Stimulated activated naive CD8-positive, alpha-beta T cell treated with anti-CD3 and anti-CD28 coated beads, Interleukin-15, Interleukin-2, amounts not matched to agents 100 U/mL and 50 U/mL, for 24 hours (primary cell): ENCODE measurements around the gene INPPL1.
"Not testable (repeated sequence)": the region's sequence is repeated elsewhere in the genome, so short reads cannot be mapped to it uniquely, and the experiment has no call there.

Experiments used
- ATAC-seq: fragments of 150-1000 bp; cut with Tn5 transposase; one replicate; pipeline ENCODE4 v1.10.0; 2021
- DNase-seq: peaks from one replicate; pipeline ENCODE4 v3.0.0; 2021

Gene INPPL1, protein sequence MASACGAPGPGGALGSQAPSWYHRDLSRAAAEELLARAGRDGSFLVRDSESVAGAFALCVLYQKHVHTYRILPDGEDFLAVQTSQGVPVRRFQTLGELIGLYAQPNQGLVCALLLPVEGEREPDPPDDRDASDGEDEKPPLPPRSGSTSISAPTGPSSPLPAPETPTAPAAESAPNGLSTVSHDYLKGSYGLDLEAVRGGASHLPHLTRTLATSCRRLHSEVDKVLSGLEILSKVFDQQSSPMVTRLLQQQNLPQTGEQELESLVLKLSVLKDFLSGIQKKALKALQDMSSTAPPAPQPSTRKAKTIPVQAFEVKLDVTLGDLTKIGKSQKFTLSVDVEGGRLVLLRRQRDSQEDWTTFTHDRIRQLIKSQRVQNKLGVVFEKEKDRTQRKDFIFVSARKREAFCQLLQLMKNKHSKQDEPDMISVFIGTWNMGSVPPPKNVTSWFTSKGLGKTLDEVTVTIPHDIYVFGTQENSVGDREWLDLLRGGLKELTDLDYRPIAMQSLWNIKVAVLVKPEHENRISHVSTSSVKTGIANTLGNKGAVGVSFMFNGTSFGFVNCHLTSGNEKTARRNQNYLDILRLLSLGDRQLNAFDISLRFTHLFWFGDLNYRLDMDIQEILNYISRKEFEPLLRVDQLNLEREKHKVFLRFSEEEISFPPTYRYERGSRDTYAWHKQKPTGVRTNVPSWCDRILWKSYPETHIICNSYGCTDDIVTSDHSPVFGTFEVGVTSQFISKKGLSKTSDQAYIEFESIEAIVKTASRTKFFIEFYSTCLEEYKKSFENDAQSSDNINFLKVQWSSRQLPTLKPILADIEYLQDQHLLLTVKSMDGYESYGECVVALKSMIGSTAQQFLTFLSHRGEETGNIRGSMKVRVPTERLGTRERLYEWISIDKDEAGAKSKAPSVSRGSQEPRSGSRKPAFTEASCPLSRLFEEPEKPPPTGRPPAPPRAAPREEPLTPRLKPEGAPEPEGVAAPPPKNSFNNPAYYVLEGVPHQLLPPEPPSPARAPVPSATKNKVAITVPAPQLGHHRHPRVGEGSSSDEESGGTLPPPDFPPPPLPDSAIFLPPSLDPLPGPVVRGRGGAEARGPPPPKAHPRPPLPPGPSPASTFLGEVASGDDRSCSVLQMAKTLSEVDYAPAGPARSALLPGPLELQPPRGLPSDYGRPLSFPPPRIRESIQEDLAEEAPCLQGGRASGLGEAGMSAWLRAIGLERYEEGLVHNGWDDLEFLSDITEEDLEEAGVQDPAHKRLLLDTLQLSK

DNA sequence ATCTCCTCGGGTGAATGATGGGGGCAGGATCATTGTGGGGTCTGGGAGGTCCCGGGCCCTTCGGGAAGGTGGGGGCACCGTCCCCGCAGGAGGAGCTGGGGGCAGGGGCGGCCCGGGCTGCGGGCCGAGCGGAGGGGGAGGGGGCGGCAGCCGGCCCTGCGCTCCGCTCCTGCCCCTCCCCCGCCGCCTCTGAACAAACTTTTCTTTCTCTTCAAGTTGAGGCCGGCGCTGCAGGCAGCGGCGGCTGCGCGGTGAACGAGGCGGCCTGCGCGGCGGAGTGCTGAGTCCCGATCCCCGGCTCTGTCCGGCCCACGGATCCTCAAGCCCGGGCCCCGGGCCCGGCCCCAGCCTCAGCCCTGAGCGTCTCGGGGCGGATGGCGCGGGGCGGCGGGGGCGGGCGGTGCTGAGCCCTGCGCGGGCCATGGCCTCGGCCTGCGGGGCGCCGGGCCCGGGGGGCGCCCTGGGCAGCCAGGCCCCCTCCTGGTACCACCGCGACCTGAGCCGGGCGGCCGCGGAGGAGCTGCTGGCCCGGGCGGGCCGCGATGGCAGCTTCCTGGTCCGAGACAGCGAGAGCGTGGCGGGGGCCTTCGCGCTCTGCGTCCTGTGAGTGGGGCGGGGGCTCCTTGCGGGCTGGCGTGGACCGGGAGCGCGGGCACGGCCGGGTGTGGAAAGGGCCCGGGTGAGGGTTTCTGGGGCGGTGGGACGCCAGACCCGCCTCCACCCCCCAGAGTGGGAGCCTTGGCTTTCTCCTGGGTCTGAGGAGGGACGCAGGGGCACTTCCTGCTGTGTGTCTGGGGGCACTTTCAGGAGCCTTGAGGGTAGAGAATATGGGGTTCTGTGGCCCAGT is at the start of gene INPPL1:
Gene INPPL1 (plus strand): TSS at position 204 of the 847 bp plus-strand sequence. CDS start 218 bp downstream, at position 422.
- DNase-seq: peak; percentile 59
- ATAC-seq: no peak

DNA sequence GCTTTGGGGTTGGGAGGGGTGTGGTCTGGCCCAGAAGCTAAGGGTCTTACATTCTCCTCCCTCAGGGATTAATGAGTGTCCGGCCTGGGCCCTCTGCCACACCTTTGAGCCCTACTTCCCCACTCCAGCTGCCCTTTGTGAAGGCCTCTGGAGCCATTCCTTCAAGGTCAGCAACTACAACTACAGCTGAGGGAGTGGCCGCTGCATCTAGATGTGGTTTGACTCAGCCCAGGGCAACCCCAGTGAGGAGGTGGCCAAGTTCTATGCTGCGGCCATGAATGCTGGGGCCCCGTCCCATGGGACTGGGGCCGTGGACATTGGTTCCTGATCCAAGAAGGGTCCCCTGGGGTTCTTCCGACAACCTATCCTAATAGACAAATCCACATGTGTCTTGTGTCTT is 46.9 kb upstream of the INPPL1 start:
- ATAC-seq: no peak

GRCh38 chr11:72179049-72179803 is 45.3 kb upstream of the INPPL1 start:
- no peak for DNase-seq

More for the DNA sequence above, 46.9 kb upstream of the INPPL1 start:
- DNase-seq: no peak

DNA sequence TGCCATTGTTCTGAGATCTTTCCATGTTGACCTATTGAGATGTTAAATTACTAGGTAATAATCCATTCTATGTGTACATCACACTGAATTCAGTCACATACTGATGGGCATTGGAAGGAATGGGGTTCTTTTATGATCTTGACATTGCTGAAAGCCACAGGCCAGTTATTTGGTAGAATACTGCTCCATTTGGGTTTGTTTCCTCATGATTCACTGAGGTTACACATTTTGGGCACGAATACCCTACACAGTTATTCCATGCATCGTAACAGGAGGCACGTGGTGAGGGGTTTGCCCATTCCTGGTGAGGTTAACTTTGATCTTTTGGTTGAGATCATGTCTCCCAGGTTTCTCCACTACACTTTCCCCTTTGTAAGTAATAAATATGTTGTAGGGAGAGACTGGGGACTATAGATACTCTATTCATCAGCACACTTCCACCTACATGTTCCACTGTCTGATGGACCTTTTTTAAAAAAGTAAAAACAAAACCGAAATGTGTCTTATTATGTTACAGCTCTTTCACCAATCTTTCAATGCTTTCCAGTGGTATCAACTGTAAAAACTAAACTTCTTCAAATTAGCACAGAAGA is 44.7 kb upstream of the INPPL1 start:
- no peak for DNase-seq
- peak; percentile 70 for ATAC-seq

More at GRCh38 chr11:72179049-72179803, 45.3 kb upstream of the INPPL1 start:
- ATAC-seq: no peak

DNA sequence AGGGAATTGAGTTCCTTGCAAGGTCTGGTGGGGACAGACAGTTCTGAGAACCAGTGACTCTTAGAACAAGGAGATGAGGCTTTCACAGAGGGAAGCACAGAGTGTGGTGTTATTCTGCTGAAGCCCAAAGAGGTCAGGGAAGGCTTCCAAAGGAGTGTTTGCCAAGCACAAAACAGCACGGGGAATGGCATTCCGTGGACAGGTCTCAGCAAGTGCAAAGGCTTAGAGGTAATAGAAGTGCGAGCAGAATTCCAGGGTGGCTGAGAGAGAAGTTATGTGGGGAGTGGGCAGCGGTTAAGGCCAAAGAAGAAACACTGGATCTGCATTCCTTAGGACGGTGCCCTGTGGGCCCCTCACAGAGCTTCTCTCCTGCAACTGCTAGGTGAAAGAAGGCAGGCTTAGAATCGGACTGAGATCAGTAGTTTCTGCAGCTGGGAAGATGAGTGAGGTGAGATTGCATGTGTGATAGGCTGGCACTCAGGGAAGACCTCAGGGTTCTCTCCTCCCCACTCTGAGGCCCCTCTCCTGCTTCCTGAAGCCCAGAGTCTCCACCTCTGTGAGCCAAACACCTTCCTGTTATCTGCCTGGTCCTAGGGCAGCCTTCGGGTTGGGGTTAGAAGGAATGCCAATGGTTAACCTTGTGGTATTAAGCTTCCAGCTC is 43.5 kb upstream of the INPPL1 start:
- not testable (repeated sequence) for DNase-seq, ATAC-seq

DNA sequence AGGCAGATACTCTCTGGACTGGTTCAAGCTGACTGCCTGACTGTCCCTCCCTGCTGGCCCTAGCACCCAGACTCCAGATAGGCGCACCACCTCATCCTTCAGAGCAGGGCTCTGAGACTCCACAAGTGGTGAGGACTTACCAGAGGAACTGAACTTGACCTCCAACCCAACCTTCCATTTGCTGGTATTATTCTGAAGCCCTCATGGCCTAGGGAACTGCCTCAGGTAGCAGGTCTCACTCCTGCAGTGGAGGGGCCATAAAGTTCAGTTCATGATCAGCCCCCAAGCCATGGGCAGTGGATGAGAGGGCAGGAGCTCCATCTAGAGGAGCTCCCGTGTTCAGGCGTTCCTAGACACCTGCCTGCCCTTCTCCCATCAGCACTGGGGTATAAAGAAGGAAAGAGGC is 43.0 kb upstream of the INPPL1 start:
- ATAC-seq: not testable (repeated sequence)

DNA sequence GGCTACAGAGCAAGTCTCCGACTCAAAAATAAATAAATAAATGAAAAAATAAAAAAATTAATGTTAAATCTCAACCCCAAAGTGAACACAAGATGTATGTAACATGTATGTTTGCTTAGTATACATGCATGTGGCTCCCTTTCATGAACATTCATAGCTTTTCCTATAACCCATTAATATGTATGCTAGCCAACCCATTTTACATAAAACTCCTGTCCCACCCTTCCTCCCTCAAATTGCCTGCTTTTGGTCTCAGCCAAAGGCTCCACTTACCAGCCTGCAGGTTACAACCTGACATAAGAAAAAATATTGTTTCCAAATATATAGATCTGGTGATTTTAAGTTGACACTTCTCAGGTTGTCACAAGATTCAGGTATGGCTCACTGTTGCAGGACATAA is 36.3 kb upstream of the INPPL1 start:
- ATAC-seq (no peak), DNase-seq (no peak)

More for the DNA sequence above, 43.0 kb upstream of the INPPL1 start:
- not testable (repeated sequence) for DNase-seq

DNA sequence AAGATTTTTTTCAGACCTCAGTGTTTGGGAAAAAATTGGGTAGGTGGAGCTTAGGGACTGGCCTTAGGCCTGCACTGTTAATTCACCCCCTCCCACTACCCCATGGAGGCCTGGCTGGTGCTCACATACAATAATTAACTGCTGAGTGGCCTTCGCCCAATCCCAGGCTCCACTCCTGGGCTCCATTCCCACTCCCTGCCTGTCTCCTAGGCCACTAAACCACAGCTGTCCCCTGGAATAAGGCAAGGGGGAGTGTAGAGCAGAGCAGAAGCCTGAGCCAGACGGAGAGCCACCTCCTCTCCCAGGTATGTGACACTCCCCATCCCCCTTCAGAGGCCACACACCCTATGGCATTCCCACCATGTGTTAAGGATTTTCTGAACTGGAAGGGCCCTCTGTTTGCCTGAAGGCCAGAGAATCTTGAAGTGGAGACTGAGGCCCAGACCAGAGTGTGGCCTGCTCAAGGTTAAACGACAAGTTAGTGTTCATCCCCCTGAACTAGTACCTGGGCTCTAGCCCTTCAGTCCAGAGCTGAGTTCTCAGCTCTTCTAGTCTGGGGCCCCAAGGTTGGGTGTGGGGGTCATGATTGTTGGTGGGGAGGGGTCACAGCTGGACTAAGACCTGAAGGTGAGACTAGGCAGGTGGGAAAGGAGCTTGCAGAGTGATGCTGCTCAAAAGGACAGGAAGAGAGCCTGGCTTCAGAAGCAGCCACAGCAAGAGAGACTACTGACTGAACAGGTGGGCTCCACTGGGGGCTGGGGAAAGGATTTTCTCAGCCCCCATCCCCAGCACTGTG is 34.9 kb upstream of the INPPL1 start:
- no peak for ATAC-seq
- no peak for DNase-seq

DNA sequence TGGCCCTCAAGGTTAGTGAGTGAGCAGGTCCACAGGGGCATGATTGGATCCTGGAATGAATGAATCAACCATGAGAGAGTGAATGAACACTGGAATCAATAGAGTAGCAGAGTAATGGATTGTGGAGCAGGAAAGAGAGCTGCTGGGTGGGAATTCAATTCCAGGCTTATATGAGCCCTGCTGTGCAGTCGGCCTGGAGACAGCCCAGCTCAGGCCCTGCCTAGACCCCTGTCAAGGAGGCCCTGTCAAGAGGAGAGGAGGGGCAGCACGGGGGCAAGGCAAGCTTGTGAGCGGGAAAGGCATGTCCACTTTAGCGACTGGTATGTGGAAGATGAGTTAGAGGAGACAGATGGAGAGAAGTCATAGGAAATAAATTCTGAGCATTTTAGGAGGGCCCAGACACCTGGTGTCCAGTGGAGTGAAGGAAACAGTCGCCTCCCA is 33.9 kb upstream of the INPPL1 start:
- ATAC-seq (no peak), DNase-seq (no peak)

DNA sequence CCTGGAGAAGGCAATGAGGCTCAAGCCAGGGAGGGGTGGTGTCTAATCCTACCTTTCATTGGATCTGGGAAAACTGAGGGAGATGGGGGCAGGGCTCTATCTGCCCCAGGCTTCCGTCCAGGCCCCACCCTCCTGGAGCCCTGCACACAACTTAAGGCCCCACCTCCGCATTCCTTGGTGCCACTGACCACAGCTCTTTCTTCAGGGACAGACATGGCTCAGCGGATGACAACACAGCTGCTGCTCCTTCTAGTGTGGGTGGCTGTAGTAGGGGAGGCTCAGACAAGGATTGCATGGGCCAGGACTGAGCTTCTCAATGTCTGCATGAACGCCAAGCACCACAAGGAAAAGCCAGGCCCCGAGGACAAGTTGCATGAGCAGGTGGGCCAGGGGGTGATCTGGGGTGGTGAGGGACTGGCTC is 32.6 kb upstream of the INPPL1 start, which contains the start of gene FOLR1:
Gene FOLR1 (plus strand): TSS at position 180 of the 421 bp plus-strand sequence. CDS start 34 bp downstream, at position 214.
- no peak for ATAC-seq
- no peak for DNase-seq

- DNase-seq (no peak), ATAC-seq (no peak)
Measured at GRCh38 chr11:72195518-72196270, 28.9 kb upstream of the INPPL1 start.

DNA sequence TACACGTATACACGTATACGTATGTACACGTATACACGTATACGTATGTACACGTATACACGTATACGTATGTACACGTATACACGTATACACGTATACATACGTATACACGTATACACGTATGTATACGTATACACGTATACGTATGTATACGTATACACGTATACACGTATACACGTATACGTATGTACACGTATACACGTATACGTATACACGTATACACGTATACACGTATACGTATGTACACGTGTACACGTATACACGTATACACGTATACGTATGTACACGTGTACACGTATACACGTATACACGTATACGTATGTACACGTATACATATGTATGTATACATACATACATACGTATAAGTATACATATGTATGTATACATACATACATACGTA is 23.1 kb upstream of the INPPL1 start:
- not testable (repeated sequence) for ATAC-seq, DNase-seq

DNA sequence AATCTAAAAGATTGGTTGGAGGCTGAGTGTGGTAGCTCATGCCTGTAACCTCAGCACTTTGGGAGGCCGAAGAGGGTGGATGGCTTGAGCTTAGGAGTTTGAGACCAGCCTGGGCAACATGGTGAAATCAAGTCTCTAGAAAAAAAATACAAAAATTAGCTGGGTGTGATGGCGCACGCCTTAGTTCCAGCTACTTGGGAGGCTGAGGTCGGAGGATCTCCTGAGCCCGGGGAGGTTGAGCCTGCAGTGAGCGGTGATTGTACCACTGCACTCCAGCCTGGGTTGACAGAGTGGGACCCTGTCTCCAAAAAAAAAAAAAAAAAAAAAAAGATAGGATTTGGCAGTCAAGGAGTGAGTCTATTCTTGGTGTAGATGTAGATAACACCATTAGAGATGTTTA is 22.0 kb upstream of the INPPL1 start:
- DNase-seq (no peak), ATAC-seq (no peak)

DNA sequence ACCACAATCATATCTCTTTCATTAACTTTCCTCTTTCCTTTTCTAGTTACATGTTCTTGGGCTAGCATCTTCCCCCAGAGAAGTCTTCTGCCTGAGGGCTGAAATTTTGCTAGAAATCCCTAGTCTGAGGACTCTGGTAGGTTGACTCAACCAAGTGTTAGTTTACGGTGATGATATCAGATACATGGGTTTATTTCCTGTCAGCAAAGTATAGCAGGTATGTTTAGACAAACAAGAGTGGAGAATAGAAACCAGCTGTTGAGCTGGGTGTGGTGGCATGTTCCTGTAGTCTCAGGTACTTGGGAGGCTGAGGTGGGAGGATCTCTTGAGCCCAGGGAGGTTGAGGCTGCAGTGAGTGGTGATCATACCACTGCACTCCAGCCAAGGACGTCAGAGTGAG is 21.4 kb upstream of the INPPL1 start:
- DNase-seq: no peak
- no peak for ATAC-seq

DNA sequence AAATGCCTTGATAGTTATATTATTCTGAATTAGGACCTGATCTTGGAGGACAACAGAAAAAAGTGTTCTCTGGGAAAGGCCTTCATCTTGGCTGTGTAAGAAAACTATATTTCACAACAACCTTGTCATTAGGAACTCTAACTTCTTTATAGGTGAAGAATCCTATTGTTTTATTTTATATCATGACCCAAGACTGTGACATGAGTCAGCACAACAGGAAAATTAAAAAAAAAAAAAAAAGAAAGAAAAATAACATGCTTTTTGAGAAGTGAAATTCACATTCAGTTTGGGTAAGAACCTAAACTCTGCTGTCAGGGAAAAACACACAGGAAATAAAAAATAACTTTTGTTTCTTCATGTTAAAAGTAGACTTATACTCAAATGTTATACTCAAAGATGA is 19.7 kb upstream of the INPPL1 start:
- no peak for ATAC-seq
- DNase-seq: no peak

DNA sequence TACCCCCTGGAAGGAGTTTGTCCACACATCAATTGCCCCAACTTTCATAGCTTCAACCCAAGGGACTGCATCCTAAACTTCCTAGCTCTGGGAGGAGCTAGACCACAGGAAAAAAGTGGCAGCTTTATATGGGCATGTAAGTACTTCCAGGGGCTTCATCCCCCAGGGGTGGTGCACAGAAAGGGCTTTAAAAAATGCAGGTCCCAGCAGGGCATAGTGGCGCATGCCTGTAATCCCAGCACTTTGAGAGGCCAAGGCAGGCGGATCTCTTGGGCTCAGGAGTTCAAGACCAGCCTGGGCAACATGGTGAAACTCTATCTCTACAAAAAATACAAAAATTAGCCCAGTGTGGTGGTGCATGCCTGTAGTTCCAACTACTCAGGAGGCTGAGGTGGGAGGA is 17.8 kb upstream of the INPPL1 start:
- ATAC-seq, DNase-seq: not testable (repeated sequence)

DNA sequence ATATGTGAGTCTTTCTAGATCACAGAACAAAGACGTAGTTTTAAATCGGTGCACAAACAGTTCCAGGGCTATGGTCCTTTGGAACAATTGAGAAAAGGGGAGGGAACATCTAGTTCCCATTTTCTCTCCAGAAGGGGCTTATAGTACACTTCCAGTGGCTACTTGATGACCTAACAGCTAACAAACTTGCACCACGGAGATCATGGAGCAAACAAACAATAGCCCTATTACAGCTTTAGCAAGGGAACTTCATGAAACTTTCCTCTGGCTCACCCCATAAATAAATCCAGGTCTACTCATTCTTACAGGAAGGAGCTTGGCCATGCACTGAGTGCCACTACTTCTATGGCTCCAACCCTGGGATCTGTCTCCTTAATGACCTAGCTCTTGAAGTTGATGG is 16.3 kb upstream of the INPPL1 start:
- DNase-seq: no peak
- no peak for ATAC-seq

DNA sequence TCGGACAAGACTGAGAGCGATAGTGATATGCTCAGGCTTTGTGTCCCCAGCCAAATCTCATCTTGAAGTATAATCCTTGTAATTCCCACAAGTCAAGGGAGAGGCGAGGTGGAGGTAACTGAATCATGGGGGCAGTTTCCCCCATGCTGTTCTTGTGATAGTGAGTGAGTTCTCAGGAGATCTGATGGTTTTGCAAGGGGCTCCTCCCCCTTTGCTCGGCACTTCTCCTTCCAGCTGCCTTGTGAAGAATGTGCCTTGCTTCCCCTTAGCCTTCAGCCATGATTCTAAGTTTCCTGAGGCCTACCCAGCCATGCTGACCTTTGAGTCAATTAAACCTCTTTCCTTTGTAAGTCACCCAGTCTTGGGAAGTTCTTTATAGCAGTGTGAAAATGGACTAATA is 15.5 kb upstream of the INPPL1 start:
- ATAC-seq: no peak
- DNase-seq: no peak
